HG02943 (cell line): ENCODE data around the gene TNIK.

Experiments
- ATAC-seq: cut with Tn5 transposase; IDR thresholded peaks from one replicate; pipeline ENCODE4 v1.9.1; 2021; ENCODE audit warnings: mild to moderate bottlenecking, low read depth, moderate library complexity; ENCODE audit not compliant: unreplicated experiment

The TNIK gene

GRCh38 chr3:171347301-171348039, 112.7 kb downstream of the TNIK start:
- no peak for ATAC-seq

GRCh38 chr3:171346582-171347300, 113.5 kb downstream of the TNIK start:
- no peak for ATAC-seq

GRCh38 chr3:171346019-171346418, 114.2 kb downstream of the TNIK start:
- no peak for ATAC-seq

GRCh38 chr3:171345107-171345843, 114.9 kb downstream of the TNIK start:
- no peak for ATAC-seq

- ATAC-seq: no peak
These were observed 116.5 kb downstream of the TNIK start for GRCh38 chr3:171343693-171344092.

- no peak for ATAC-seq
These were observed 117.3 kb downstream of the TNIK start for GRCh38 chr3:171342783-171343420.

GRCh38 chr3:171342200-171342599, 118.0 kb downstream of the TNIK start:
- no peak for ATAC-seq

GRCh38 chr3:171340434-171340833, 119.8 kb downstream of the TNIK start:
- no peak for ATAC-seq

- ATAC-seq: no peak
These were observed 120.6 kb downstream of the TNIK start for GRCh38 chr3:171339598-171339997.

- no peak for ATAC-seq
These were observed 123.8 kb downstream of the TNIK start for GRCh38 chr3:171336406-171336805.

- no peak for ATAC-seq
These were observed 124.6 kb downstream of the TNIK start for GRCh38 chr3:171335559-171335958.

GRCh38 chr3:171334465-171334811, 125.8 kb downstream of the TNIK start:
- ATAC-seq: no peak

- ATAC-seq: no peak
These were observed 126.3 kb downstream of the TNIK start for GRCh38 chr3:171333784-171334464.

GRCh38 chr3:171330938-171331337, 129.3 kb downstream of the TNIK start:
- ATAC-seq: no peak

GRCh38 chr3:171329746-171330145, 130.5 kb downstream of the TNIK start:
- ATAC-seq: no peak

- no peak for ATAC-seq
These were observed 131.7 kb downstream of the TNIK start for GRCh38 chr3:171328419-171329082.

- no peak for ATAC-seq
These were observed 132.6 kb downstream of the TNIK start for GRCh38 chr3:171327441-171328174.

GRCh38 chr3:171326717-171327440, 133.3 kb downstream of the TNIK start:
- ATAC-seq: no peak
